Type B pancreatic cell (in vitro differentiated cells): Measurements from ENCODE around the gene ATRN. TPM values are rescaled to one million over a fixed set of nuclear protein-coding genes. Genes with fewer than 3 reads are reported as not detected.

ENCODE experiments used
- DNase-seq: peaks from one replicate; pipeline ENCODE4 v3.0.0; 2021; ENCODE audit warnings: mixed read lengths; ENCODE audit not compliant: unreplicated experiment; ENCODE audit errors: extremely low spot score
- H3K27ac Mint-ChIP-seq: 2 replicates; pipeline ENCODE4 v1.8.0; 2021; ENCODE audit warnings: mild to moderate bottlenecking, mixed read lengths
- H3K27me3 Mint-ChIP-seq: 2 replicates; pipeline ENCODE4 v1.8.0; 2021; ENCODE audit warnings: mixed read lengths
- H3K36me3 Mint-ChIP-seq: 2 replicates; pipeline ENCODE4 v1.8.0; 2021; ENCODE audit warnings: mixed read lengths
- H3K4me1 Mint-ChIP-seq: one replicate; pipeline ENCODE4 v1.8.0; 2021; ENCODE audit warnings: mixed read lengths; ENCODE audit not compliant: unreplicated experiment
- H3K4me3 Mint-ChIP-seq: 2 replicates; pipeline ENCODE4 v1.8.0; 2021; ENCODE audit warnings: mild to moderate bottlenecking, mixed read lengths
- H3K9me3 Mint-ChIP-seq: 2 replicates; pipeline ENCODE4 v1.8.0; 2021; ENCODE audit warnings: mixed read lengths
- total RNA-seq: library from RNA; stranded (reverse); gene quantifications from 2 replicates; pipeline ENCODE4 v1.2.1, GENCODE V29; 2021; ENCODE audit warnings: low replicate concordance
- TF ChIP-seq, protein P1 (sequence below): fragments of 200-600 bp; sonication (generic); conservative IDR thresholded peaks from 2 replicates; pipeline ENCODE4 v1.5.0; 2021; ENCODE audit warnings: antibody characterized with exemption, mild to moderate bottlenecking

Gene ATRN
- total RNA-seq, 1 donor from 2014 or later: 36.9 TPM

DNA sequence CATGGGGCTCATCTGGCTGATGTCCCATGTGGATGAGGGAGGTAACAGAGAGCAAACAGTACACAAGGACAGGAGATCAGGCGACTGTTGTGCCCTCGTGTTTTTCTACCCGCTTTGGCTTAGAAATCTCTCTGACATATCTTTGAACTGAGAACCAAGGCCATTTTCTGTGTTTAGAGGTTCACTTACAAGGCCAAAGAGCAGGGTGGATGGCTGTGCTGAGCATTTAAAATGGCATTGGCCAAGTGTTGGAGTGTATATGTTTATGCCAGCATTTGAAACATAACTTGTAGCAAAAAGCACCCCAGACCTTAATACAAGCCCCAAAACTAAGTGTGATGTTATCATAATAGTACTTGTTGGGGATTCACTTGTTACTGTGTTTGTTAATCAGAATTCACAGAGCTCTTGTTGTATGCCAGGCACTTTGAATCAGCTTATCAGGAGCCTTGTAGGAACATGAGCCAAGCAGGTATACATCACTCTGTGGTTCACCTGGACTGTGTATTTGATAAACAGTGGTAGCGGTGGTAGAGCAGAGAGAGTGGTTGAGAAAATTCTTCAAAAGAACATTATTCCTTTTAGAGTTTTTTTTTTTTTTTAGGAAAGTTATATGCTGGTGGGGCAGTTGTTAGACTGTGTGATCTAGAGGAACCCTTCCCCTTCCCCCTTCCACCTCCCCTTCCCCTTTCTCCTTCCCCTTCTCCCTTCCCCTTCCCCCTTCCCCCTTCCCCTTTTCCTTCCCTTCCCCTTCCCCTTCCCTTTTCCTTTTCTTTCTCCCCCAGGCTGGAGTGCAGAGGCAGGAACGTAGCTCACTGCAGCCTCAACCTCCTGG lies 71.3 kb downstream of the ATRN start:
- no peak for DNase-seq
- H3K36me3 Mint-ChIP-seq: peaks cover 15% of the 10 kb centered on the region
- H3K9me3 Mint-ChIP-seq: no peaks in the 10 kb centered on the region
- H3K27ac Mint-ChIP-seq: no peak overlapping the region
- TF ChIP-seq, protein P1, sequence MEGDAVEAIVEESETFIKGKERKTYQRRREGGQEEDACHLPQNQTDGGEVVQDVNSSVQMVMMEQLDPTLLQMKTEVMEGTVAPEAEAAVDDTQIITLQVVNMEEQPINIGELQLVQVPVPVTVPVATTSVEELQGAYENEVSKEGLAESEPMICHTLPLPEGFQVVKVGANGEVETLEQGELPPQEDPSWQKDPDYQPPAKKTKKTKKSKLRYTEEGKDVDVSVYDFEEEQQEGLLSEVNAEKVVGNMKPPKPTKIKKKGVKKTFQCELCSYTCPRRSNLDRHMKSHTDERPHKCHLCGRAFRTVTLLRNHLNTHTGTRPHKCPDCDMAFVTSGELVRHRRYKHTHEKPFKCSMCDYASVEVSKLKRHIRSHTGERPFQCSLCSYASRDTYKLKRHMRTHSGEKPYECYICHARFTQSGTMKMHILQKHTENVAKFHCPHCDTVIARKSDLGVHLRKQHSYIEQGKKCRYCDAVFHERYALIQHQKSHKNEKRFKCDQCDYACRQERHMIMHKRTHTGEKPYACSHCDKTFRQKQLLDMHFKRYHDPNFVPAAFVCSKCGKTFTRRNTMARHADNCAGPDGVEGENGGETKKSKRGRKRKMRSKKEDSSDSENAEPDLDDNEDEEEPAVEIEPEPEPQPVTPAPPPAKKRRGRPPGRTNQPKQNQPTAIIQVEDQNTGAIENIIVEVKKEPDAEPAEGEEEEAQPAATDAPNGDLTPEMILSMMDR: no peak
- no peaks in the 10 kb centered on the region for H3K27me3 Mint-ChIP-seq
- H3K4me1 Mint-ChIP-seq: no peaks in the 10 kb centered on the region
- no peak overlapping the region for H3K4me3 Mint-ChIP-seq

DNA sequence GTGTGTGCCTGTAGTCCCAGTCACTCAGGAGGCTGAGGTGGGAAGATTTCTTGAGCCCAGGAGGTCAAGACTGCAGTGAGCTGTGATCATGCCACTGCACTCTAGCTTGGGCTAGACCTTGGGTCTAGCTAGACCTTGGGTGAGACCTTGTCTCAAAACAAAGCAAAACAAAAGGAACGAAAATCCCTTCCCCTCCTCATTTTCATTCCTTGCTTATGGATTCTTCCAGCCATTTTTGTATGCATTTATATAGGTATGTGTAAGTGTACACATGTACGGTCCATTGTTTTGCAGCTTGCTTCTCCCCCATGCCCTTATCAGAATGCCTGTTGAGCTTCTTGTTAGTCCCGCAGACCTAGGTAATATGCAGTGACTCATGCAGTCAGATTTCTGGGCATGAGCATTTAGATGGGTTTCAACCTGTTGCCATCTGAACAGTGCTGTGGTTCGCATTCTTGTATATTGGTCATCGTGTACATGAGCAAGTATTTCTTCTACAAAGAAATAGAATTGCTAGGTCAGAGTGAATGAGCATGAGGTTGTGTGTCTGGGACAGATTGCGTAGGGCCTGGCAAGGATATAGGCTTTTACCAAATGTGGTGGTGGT lies 73.2 kb downstream of the ATRN start:
- Mint-ChIP-seq H3K36me3 (peaks cover 14% of the 10 kb centered on the region), H3K27ac (no peak overlapping the region), H3K4me1 (no peaks in the 10 kb centered on the region), H3K9me3 (no peaks in the 10 kb centered on the region), H3K27me3 (no peaks in the 10 kb centered on the region), H3K4me3 (no peak overlapping the region)
- DNase-seq: no peak
- TF ChIP-seq, protein P1: no peak

DNA sequence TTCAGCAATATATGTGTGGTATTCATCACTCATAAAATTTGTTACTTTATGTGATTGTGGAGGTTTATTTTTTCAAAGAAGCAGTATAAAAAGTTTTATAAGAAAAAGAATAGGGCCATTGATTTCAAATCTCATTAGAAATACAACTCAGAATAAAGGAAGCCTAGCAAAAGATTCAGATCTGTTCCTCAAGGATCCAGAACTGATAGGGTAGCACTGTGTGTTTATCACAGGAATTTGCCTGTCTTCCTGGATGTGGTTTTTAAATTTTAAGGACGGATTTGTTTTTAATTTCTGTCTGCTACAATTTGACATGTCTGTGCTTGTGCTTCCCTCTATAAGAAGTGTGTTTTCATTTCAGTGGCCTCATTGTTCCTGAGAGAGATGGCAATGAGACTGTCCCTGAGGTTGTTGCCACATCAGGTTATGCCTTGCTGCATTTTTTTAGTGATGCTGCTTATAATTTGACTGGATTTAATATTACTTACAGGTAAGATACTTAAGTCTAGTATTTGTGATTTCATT lies 74.6 kb downstream of the ATRN start:
- no peak overlapping the region for H3K27ac Mint-ChIP-seq

DNA sequence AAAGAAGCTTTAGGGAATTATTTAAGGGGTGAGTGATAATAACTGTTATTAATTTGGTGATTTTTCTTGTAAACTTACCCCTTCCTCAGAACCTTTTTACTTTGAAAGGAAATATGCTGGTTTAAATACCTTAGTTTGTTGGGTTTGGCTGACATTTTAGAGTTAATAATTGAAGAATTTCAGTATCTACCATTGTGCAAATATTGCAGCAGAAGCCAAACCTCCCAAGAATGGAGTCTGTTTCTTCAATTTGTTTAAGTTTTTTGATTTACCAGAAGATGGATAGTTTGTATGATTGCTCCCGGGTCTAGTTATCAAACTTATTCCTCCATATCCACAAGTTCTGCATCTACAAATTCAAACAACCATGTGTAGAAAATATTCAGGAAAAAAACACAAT lies 77.1 kb downstream of the ATRN start:
- DNase-seq: no peak
- Mint-ChIP-seq H3K27me3 (no peaks in the 10 kb centered on the region), H3K4me3 (no peak overlapping the region), H3K4me1 (no peaks in the 10 kb centered on the region), H3K9me3 (no peaks in the 10 kb centered on the region), H3K27ac (no peak overlapping the region), H3K36me3 (peaks cover 11% of the 10 kb centered on the region)
- TF ChIP-seq, protein P1: no peak

More for the DNA sequence above, 74.6 kb downstream of the ATRN start:
- Mint-ChIP-seq H3K4me3 (no peak overlapping the region), H3K36me3 (peaks cover 10% of the 10 kb centered on the region), H3K4me1 (no peaks in the 10 kb centered on the region), H3K9me3 (no peaks in the 10 kb centered on the region), H3K27me3 (no peaks in the 10 kb centered on the region)
- no peak for DNase-seq
- TF ChIP-seq, protein P1: no peak

DNA sequence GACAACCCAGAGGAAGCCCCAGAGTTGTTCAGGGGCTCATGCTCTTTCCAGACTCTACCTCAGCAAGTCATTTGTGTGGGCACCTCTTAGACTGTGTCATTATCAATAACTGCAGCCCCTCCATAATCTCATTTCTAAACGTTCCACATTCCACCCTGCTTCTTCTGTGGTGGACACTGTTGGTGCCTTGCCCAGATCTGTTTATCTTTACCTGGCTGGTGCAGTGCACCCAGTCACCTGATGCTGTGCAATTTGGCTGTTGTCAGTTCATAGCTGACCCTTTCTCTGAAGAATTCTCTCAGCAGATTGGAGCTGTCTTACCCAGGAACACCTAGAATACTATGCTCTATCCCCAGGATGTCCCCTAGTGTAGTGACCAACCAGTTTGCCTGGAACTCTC lies 80.0 kb downstream of the ATRN start:
- no peak for DNase-seq
- TF ChIP-seq, protein P1: no peak
- Mint-ChIP-seq H3K4me3 (no peak overlapping the region), H3K27me3 (no peaks in the 10 kb centered on the region), H3K36me3 (peaks cover 12% of the 10 kb centered on the region), H3K9me3 (no peaks in the 10 kb centered on the region), H3K27ac (no peak overlapping the region), H3K4me1 (no peaks in the 10 kb centered on the region)
